ENCODE measurements around the gene EFR3B. TPM values are rescaled to one million over a fixed set of nuclear protein-coding genes. Genes with fewer than 3 reads are reported as not detected.
A peak's percentile ranks its signal among the peaks of the same experiment; 100 is the strongest.

EFR3B gene
- total RNA-seq, 1 experiment from 2014 or later, result not detected

DNA sequence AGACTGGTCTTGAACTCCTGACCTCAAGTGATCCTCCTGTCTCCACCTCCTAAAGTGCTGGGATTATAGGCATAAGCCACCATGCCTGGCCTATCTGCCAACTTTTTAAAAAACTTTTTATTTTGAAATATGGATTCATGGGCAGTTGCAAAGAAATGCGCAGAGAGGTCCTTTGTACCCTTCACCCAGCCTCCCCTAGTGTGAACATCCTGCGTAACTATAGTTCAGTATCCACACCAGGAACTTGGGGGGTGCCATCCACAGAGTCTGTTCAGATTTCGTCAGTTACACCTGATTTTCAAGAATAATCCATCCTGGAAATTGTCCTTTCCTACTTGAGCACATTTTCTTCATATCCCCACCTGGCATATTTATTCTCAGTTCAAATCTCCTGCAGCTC, 33.0 kb downstream of the EFR3B start:
- H3K4me2 ChIP-seq, result no peak overlapping the region
- intact Hi-C loops (cut with micrococcal nuclease; ENCODE audit: unreplicated experiment), result no loop called here
- H3K27me3 ChIP-seq (ENCODE audit: insufficient read depth, low read depth), result peaks cover 33% of the 10 kb centered on the region; the same call in 1 of the 2 replicates
- DNase-seq, result no peak
- H3F3A ChIP-seq (ENCODE audit: insufficient read depth, low read depth), result peaks cover 27% of the 10 kb centered on the region
- H3K27ac ChIP-seq, result no peak overlapping the region
- CTCF ChIA-PET, result no interaction called here
- H3K36me3 ChIP-seq (ENCODE audit: low read depth), result no peaks in the 10 kb centered on the region
- TF ChIP-seq EZH2 (IDR thresholded peaks at IDR 0.05; ENCODE audit: low read depth), result no peak
- TF ChIP-seq, protein P1, sequence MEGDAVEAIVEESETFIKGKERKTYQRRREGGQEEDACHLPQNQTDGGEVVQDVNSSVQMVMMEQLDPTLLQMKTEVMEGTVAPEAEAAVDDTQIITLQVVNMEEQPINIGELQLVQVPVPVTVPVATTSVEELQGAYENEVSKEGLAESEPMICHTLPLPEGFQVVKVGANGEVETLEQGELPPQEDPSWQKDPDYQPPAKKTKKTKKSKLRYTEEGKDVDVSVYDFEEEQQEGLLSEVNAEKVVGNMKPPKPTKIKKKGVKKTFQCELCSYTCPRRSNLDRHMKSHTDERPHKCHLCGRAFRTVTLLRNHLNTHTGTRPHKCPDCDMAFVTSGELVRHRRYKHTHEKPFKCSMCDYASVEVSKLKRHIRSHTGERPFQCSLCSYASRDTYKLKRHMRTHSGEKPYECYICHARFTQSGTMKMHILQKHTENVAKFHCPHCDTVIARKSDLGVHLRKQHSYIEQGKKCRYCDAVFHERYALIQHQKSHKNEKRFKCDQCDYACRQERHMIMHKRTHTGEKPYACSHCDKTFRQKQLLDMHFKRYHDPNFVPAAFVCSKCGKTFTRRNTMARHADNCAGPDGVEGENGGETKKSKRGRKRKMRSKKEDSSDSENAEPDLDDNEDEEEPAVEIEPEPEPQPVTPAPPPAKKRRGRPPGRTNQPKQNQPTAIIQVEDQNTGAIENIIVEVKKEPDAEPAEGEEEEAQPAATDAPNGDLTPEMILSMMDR (conservative IDR thresholded peaks at IDR 0.05), result no peak
- H3K4me3 ChIP-seq, result no peak overlapping the region
- POLR2A ChIA-PET (ENCODE audit: unreplicated experiment), result no interaction called here
- no peaks in the 10 kb centered on the region for H3K79me2 ChIP-seq (ENCODE audit: low read depth)
- no TSS peak for BruUV-seq (replicated peaks)
- H4K20me1 ChIP-seq (ENCODE audit: insufficient read depth), result no peaks in the 10 kb centered on the region; the same call in 1 of the 2 replicates
- H3K4me1 ChIP-seq (replicated peaks; ENCODE audit: insufficient read depth), result peaks cover 19% of the 10 kb centered on the region
- no peak overlapping the region for H2AFZ ChIP-seq
- no peaks in the 10 kb centered on the region for H3K9me2 ChIP-seq (ENCODE audit: insufficient read depth)
- no peaks in the 10 kb centered on the region for H3K9me3 ChIP-seq (ENCODE audit: insufficient read depth, low read depth)

DNA sequence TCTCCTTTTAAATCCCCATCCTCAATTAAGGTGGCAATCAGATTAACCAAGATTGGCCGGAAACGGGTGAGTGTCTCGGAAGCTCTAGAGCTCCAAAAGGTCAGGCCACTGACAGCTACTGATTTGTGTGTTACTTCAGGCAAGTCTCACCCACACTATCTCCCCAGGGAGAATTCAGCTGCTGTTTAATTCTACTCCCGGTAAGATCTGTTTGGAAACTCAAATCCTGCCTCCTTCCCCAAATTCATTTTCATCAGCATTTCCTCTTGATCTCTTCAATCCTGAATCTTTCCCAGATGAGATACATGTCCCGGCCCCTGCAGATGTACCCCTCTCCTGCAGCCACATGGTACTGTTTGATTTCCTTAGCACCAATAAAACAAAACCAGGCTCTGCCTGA, 34.9 kb downstream of the EFR3B start:
- Histone ChIP-seq H3K36me3 (ENCODE audit: low read depth) (no peaks in the 10 kb centered on the region), H3K79me2 (ENCODE audit: low read depth) (no peaks in the 10 kb centered on the region), H2AFZ (no peak overlapping the region), H3K4me2 (no peak overlapping the region), H3K9me2 (ENCODE audit: insufficient read depth) (no peaks in the 10 kb centered on the region), H3K4me1 (replicated peaks; ENCODE audit: insufficient read depth) (peaks cover 19% of the 10 kb centered on the region), H3F3A (ENCODE audit: insufficient read depth, low read depth) (peaks cover 27% of the 10 kb centered on the region), H3K9me3 (ENCODE audit: insufficient read depth, low read depth) (no peaks in the 10 kb centered on the region), H3K27me3 (ENCODE audit: insufficient read depth, low read depth) (peaks cover 43% of the 10 kb centered on the region), H3K27ac (no peak overlapping the region), H3K4me3 (no peak overlapping the region), H4K20me1 (ENCODE audit: insufficient read depth) (no peaks in the 10 kb centered on the region; the same call in 1 of the 2 replicates)
- ChIA-PET POLR2A (ENCODE audit: unreplicated experiment) (no interaction called here), CTCF (no interaction called here)
- TF ChIP-seq EZH2 (IDR thresholded peaks at IDR 0.05; ENCODE audit: low read depth), result no peak
- TF ChIP-seq, protein P1 (conservative IDR thresholded peaks at IDR 0.05), result no peak
- BruUV-seq (replicated peaks), result no TSS peak
- intact Hi-C loops (cut with micrococcal nuclease; ENCODE audit: unreplicated experiment), result no loop called here
- no peak for DNase-seq

DNA sequence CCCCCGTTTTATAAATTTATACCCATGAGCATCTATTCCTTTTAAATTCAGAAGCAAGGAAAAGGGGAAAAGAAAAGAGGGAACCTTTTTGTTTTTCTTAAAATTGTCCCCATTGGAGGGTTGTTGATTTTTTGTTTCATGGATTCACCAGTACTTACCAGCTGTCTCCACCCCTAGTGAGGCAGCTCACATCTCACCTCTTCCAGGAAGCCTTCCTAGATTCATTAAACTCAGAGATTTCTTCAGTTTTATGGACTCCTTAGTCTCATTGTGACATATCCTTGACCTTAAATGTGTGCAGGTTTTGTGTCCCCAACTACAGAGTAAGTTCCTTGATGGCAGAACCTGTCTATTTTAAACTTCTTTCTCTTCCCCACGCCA, 35.9 kb downstream of the EFR3B start:
- CTCF ChIA-PET, result no interaction called here
- no peaks in the 10 kb centered on the region; the same call in 1 of the 2 replicates for H4K20me1 ChIP-seq (ENCODE audit: insufficient read depth)
- no peaks in the 10 kb centered on the region for H3K9me3 ChIP-seq (ENCODE audit: insufficient read depth, low read depth)
- peaks cover 49% of the 10 kb centered on the region for H3K27me3 ChIP-seq (ENCODE audit: insufficient read depth, low read depth)
- peak overlapping the region; percentile 71 for H3K4me2 ChIP-seq
- H2AFZ ChIP-seq, result no peak overlapping the region
- no peak for DNase-seq
- H3K4me1 ChIP-seq (replicated peaks; ENCODE audit: insufficient read depth), result peaks cover 19% of the 10 kb centered on the region
- POLR2A ChIA-PET (ENCODE audit: unreplicated experiment), result no interaction called here
- H3K9me2 ChIP-seq (ENCODE audit: insufficient read depth), result no peaks in the 10 kb centered on the region
- H3K4me3 ChIP-seq, result peak overlapping the region; percentile 23; the same call in 1 of the 2 replicates
- intact Hi-C loops (cut with micrococcal nuclease; ENCODE audit: unreplicated experiment), result loop anchor here (1.0 kb wide), 1 partner anchor 102 kb away; no protein-coding TSS in a partner anchor
- no TSS peak for BruUV-seq (replicated peaks)
- H3F3A ChIP-seq (ENCODE audit: insufficient read depth, low read depth), result peaks cover 27% of the 10 kb centered on the region
- H3K79me2 ChIP-seq (ENCODE audit: low read depth), result no peaks in the 10 kb centered on the region
- TF ChIP-seq, protein P1 (conservative IDR thresholded peaks at IDR 0.05), result no peak
- TF ChIP-seq EZH2 (IDR thresholded peaks at IDR 0.05; ENCODE audit: low read depth), result no peak
- no peaks in the 10 kb centered on the region for H3K36me3 ChIP-seq (ENCODE audit: low read depth)
- peak overlapping the region; percentile 33 for H3K27ac ChIP-seq

Measured in PC-9 (cell line).